ENCODE results near the gene ZNF385C. TPM values are rescaled to one million over a fixed set of nuclear protein-coding genes. Genes with fewer than 3 reads are reported as not detected.

The ZNF385C gene
- total RNA-seq, 1 donor from 2014 or later: 0.16 TPM

- no peak for DNase-seq (ENCODE audit: extremely low spot score, unreplicated experiment)
- H3K4me3 Mint-ChIP-seq (ENCODE audit: unreplicated experiment): no peak overlapping the region
- peak overlapping the region; percentile 63 for H3K27ac Mint-ChIP-seq (ENCODE audit: unreplicated experiment)
Measured at GRCh38 chr17:42133461-42134041, 35.3 kb upstream of the ZNF385C start.

DNA sequence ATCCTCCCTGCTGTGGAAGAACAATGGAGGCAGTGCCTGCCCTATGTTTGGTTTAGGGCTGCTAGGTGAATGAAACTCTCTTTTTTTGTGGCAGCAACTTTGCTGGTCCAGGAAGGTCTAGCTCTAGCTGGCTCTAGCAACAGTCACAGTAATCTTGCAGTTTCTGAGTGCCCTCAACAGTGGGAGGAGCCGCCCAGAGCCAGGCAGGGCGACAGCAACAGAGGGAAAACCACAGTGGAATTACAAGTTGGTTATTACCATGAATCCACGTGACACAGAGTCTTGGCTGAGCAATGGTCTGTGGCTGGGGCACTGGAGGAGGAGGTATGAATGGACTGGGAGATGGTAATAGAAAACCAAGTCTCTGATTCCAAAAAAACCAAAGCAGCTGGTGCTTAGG is 34.7 kb upstream of the ZNF385C start:
- no peak for DNase-seq (ENCODE audit: extremely low spot score, unreplicated experiment)
- H3K27me3 Mint-ChIP-seq (ENCODE audit: unreplicated experiment): no peaks in the 10 kb centered on the region
- no peak overlapping the region for H3K4me3 Mint-ChIP-seq (ENCODE audit: unreplicated experiment)
- peak overlapping the region; percentile 63 for H3K27ac Mint-ChIP-seq (ENCODE audit: unreplicated experiment)
- TF ChIP-seq, protein P1, sequence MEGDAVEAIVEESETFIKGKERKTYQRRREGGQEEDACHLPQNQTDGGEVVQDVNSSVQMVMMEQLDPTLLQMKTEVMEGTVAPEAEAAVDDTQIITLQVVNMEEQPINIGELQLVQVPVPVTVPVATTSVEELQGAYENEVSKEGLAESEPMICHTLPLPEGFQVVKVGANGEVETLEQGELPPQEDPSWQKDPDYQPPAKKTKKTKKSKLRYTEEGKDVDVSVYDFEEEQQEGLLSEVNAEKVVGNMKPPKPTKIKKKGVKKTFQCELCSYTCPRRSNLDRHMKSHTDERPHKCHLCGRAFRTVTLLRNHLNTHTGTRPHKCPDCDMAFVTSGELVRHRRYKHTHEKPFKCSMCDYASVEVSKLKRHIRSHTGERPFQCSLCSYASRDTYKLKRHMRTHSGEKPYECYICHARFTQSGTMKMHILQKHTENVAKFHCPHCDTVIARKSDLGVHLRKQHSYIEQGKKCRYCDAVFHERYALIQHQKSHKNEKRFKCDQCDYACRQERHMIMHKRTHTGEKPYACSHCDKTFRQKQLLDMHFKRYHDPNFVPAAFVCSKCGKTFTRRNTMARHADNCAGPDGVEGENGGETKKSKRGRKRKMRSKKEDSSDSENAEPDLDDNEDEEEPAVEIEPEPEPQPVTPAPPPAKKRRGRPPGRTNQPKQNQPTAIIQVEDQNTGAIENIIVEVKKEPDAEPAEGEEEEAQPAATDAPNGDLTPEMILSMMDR (IDR thresholded peaks at IDR 0.05): no peak
- peaks cover 30% of the 10 kb centered on the region for H3K4me1 Mint-ChIP-seq (ENCODE audit: unreplicated experiment)
- H3K36me3 Mint-ChIP-seq (ENCODE audit: unreplicated experiment): peaks cover 20% of the 10 kb centered on the region
- H3K9me3 Mint-ChIP-seq (ENCODE audit: unreplicated experiment): no peaks in the 10 kb centered on the region

More at GRCh38 chr17:42133461-42134041, 35.3 kb upstream of the ZNF385C start:
- H3K4me1 Mint-ChIP-seq (ENCODE audit: unreplicated experiment): peaks cover 30% of the 10 kb centered on the region
- no peaks in the 10 kb centered on the region for H3K27me3 Mint-ChIP-seq (ENCODE audit: unreplicated experiment)
- TF ChIP-seq, protein P1 (IDR thresholded peaks at IDR 0.05): no peak
- H3K36me3 Mint-ChIP-seq (ENCODE audit: unreplicated experiment): peaks cover 14% of the 10 kb centered on the region
- H3K9me3 Mint-ChIP-seq (ENCODE audit: unreplicated experiment): no peaks in the 10 kb centered on the region

DNA sequence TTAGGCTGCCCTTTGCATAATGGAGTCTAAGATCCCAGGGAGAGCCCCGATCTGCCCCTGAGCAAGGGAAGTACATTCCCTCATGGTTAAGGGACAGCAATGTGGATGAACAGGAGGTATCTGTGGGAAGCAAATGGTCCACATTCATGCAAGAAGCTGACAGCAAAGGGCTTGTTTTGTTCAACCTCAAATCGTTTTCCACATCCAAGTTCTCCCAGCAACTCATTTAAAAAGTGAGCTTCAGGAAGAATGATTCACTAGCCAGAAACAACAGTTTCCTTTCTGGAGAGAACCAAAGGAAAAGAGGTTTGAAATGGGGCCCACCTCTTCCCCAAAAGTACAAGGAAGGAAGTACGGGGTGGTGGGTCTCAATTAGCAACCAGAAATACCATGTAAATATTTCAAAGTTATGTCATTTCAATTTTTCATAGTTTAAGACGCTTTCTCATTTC is 33.7 kb upstream of the ZNF385C start:
- no peaks in the 10 kb centered on the region for H3K27me3 Mint-ChIP-seq (ENCODE audit: unreplicated experiment)
- DNase-seq (ENCODE audit: extremely low spot score, unreplicated experiment): no peak
- no peaks in the 10 kb centered on the region for H3K9me3 Mint-ChIP-seq (ENCODE audit: unreplicated experiment)
- peaks cover 30% of the 10 kb centered on the region for H3K4me1 Mint-ChIP-seq (ENCODE audit: unreplicated experiment)
- TF ChIP-seq, protein P1 (IDR thresholded peaks at IDR 0.05): no peak
- H3K27ac Mint-ChIP-seq (ENCODE audit: unreplicated experiment): no peak overlapping the region
- H3K36me3 Mint-ChIP-seq (ENCODE audit: unreplicated experiment): peaks cover 23% of the 10 kb centered on the region
- no peak overlapping the region for H3K4me3 Mint-ChIP-seq (ENCODE audit: unreplicated experiment)

GRCh38 chr17:42131232-42131631 is 33.0 kb upstream of the ZNF385C start:
- TF ChIP-seq, protein P1 (IDR thresholded peaks at IDR 0.05): no peak
- DNase-seq (ENCODE audit: extremely low spot score, unreplicated experiment): no peak
- H3K36me3 Mint-ChIP-seq (ENCODE audit: unreplicated experiment): peaks cover 27% of the 10 kb centered on the region
- H3K27ac Mint-ChIP-seq (ENCODE audit: unreplicated experiment): no peak overlapping the region
- no peak overlapping the region for H3K4me3 Mint-ChIP-seq (ENCODE audit: unreplicated experiment)
- no peaks in the 10 kb centered on the region for H3K27me3 Mint-ChIP-seq (ENCODE audit: unreplicated experiment)
- peaks cover 27% of the 10 kb centered on the region for H3K4me1 Mint-ChIP-seq (ENCODE audit: unreplicated experiment)
- H3K9me3 Mint-ChIP-seq (ENCODE audit: unreplicated experiment): no peaks in the 10 kb centered on the region

DNA sequence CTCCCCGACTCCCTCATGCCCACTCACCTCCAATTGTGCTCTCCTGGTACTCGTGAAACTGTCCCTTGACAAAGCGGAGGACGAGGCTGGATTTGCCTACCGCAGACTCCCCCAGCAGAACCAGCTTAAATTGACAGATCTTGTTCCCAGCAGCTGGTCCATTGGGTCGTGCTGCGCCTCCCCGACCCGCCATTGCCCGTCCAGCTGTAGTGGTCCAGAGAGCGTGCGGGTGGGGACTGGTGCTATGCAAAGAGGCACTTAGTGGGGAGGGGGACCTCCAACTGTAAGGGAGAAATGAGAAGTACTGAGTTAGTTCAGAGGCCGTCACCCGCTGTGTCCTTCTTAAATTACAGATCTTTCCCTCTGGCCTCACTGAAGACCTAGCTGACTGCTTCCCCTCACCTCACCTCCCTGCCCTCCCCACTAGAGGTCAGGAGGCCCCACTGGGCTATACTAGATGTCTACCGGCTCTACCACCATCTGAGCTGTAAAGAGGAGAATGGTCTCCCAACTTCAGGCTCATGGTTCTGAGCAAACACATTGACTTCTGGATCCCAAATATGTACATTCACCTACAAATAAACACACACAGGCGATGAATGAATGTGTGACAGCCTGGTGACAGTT is 32.1 kb upstream of the ZNF385C start:
- no peak overlapping the region for H3K27ac Mint-ChIP-seq (ENCODE audit: unreplicated experiment)
- DNase-seq (ENCODE audit: extremely low spot score, unreplicated experiment): no peak
- H3K4me1 Mint-ChIP-seq (ENCODE audit: unreplicated experiment): peaks cover 19% of the 10 kb centered on the region
- TF ChIP-seq, protein P1 (IDR thresholded peaks at IDR 0.05): no peak
- H3K9me3 Mint-ChIP-seq (ENCODE audit: unreplicated experiment): no peaks in the 10 kb centered on the region
- peaks cover 25% of the 10 kb centered on the region for H3K36me3 Mint-ChIP-seq (ENCODE audit: unreplicated experiment)
- H3K4me3 Mint-ChIP-seq (ENCODE audit: unreplicated experiment): no peak overlapping the region
- no peaks in the 10 kb centered on the region for H3K27me3 Mint-ChIP-seq (ENCODE audit: unreplicated experiment)
